HepG2 (cell line): Measurements from ENCODE around the gene GNRH2. TPM values are rescaled to one million over a fixed set of nuclear protein-coding genes. Genes with fewer than 3 reads are reported as not detected.
A peak's percentile ranks its signal among the peaks of the same experiment; 100 is the strongest.

Source experiments
- CCAR2 ChIP-seq: fragments of 200-400 bp; formaldehyde crosslinking; optimal IDR thresholded peaks from 2 replicates; pipeline ENCODE3; 2018; ENCODE audit warnings: low read depth, mild to moderate bottlenecking, low read length, moderate library complexity
- CHCHD3 ChIP-seq: sonication (generic); formaldehyde crosslinking; IDR thresholded peaks from 2 replicates; pipeline ENCODE4 v1.8.0; 2022; ENCODE audit warnings: mild to moderate bottlenecking, missing genetic modification reagents, moderate library complexity
- GLI4 ChIP-seq: sonication (generic); formaldehyde crosslinking; IDR thresholded peaks from 2 replicates; pipeline ENCODE4 v1.5.1; 2020; ENCODE audit warnings: missing genetic modification reagents, mild to moderate bottlenecking, moderate library complexity, borderline replicate concordance
- KDM3A ChIP-seq: IDR thresholded peaks from 2 replicates; pipeline ENCODE4 v1.6.1; 2018; ENCODE audit warnings: low read depth, missing compliant biosample characterization
- KLF13 ChIP-seq: sonication (generic); formaldehyde crosslinking; IDR thresholded peaks from 2 replicates; pipeline ENCODE4 v1.4.0; 2020; ENCODE audit warnings: mild to moderate bottlenecking, missing genetic modification reagents
- MAZ ChIP-seq, 2 experiments: sonication (generic) in 1 of 2; formaldehyde crosslinking in 1 of 2; IDR thresholded peaks; 2 replicates each; pipeline versions ENCODE4 v1.5.0 to v1.6.1; 2012 to 2020; ENCODE audit warnings: low read depth in 2 of 2, mild to moderate bottlenecking in 2 of 2, borderline replicate concordance in 1 of 2, improper control_type of control experiment in 1 of 2, low read length in 1 of 2, missing genetic modification reagents in 1 of 2, moderate library complexity in 1 of 2
- PHF20 ChIP-seq: sonication (generic); formaldehyde crosslinking; IDR thresholded peaks from 2 replicates; pipeline ENCODE4 v1.5.0; 2020; ENCODE audit warnings: mild to moderate bottlenecking, missing genetic modification reagents
- PHF21A ChIP-seq: sonication (generic); formaldehyde crosslinking; IDR thresholded peaks from 2 replicates; pipeline ENCODE4 v1.5.0; 2020; ENCODE audit warnings: mild to moderate bottlenecking, missing genetic modification reagents
- SOX5 ChIP-seq: IDR thresholded peaks from 2 replicates; pipeline ENCODE4 v1.6.1; 2016; ENCODE audit warnings: borderline replicate concordance
- SOX6 ChIP-seq, 2 experiments: fragments of 450-650 bp in 1 of 2; sonication (generic) in 1 of 2; formaldehyde crosslinking in 1 of 2; IDR thresholded peaks; 2 replicates each; pipeline versions ENCODE4 v1.4.0 to v1.6.1; 2017 to 2020; ENCODE audit warnings: antibody characterized with exemption in 1 of 2, mild to moderate bottlenecking in 1 of 2, missing genetic modification reagents in 1 of 2
- SRSF9 ChIP-seq: fragments of 200-400 bp; formaldehyde crosslinking; IDR thresholded peaks from 2 replicates; pipeline ENCODE4 v1.6.1; 2018; ENCODE audit warnings: borderline replicate concordance, mild to moderate bottlenecking, low read depth, low read length; ENCODE audit not compliant: insufficient read depth, poor library complexity, severe bottlenecking
- ZBTB7A ChIP-seq: sonication (generic); formaldehyde crosslinking; IDR thresholded peaks from 2 replicates; pipeline ENCODE4 v1.8.0; 2022; ENCODE audit warnings: mild to moderate bottlenecking, missing genetic modification reagents
- ZFP82 ChIP-seq: sonication (generic); formaldehyde crosslinking; IDR thresholded peaks from 2 replicates; pipeline ENCODE4 v1.5.1; 2020; ENCODE audit warnings: mild to moderate bottlenecking, missing genetic modification reagents, borderline replicate concordance
- ZNF263 ChIP-seq: sonication (generic); formaldehyde crosslinking; IDR thresholded peaks from 2 replicates; pipeline ENCODE4 v1.4.0; 2020; ENCODE audit warnings: missing genetic modification reagents
- ZNF34 ChIP-seq: sonication (generic); formaldehyde crosslinking; IDR thresholded peaks from 2 replicates; pipeline ENCODE4 v1.4.0; 2020; ENCODE audit warnings: mild to moderate bottlenecking, missing genetic modification reagents, borderline replicate concordance
- ZNF543 ChIP-seq: sonication (generic); formaldehyde crosslinking; IDR thresholded peaks from 2 replicates; pipeline ENCODE4 v1.4.0; 2020; ENCODE audit warnings: mild to moderate bottlenecking, missing genetic modification reagents
- ZNF546 ChIP-seq: sonication (generic); formaldehyde crosslinking; conservative IDR thresholded peaks from 2 replicates; pipeline ENCODE4 v1.8.1; 2023; ENCODE audit warnings: mild to moderate bottlenecking, missing genetic modification reagents
- ZNF563 ChIP-seq: sonication (generic); formaldehyde crosslinking; IDR thresholded peaks from 2 replicates; pipeline ENCODE4 v1.8.0; 2022; ENCODE audit warnings: mild to moderate bottlenecking, moderate library complexity, missing genetic modification reagents
- ZNF616 ChIP-seq: sonication (generic); formaldehyde crosslinking; IDR thresholded peaks from 2 replicates; pipeline ENCODE4 v1.5.0; 2020; ENCODE audit warnings: low read depth, mild to moderate bottlenecking, missing genetic modification reagents
- polyA plus RNA-seq, 8 experiments: library from polyadenylated mRNA; depleted of rRNA in 3 of 8; stranded (reverse) in 7 of 8; unstranded in 1 of 8; fragments of >200 nt; fragmentation: Illumina TruSeq in 4 of 8; extraction: Trizol in 4 of 8; gene quantifications; 2 replicates each; pipeline versions ENCODE4 v1.2.1 to v1.2.3, GENCODE V29; 2011 to 2016; ENCODE audit warnings: low read depth in 4 of 8, missing spikeins in 1 of 8, mixed read lengths in 1 of 8; ENCODE audit not compliant: insufficient read depth in 1 of 8
- total RNA-seq, 5 experiments: library from RNA; depleted of rRNA; stranded (reverse); fragments of >200 nt; fragmentation: Illumina TruSeq; extraction: Trizol; gene quantifications; 2 replicates each; pipeline ENCODE4 v1.2.3, GENCODE V29; 2016; ENCODE audit warnings: low read depth in 1 of 5
- TF ChIP-seq, protein P1 (sequence below): sonication (generic); formaldehyde crosslinking; IDR thresholded peaks from one replicate; pipeline ENCODE4 v1.5.1; 2020; ENCODE audit warnings: mild to moderate bottlenecking, missing genetic modification reagents; ENCODE audit errors: not compliant biosample characterization
- TF ChIP-seq, protein P2 (sequence below): sonication (generic); formaldehyde crosslinking; IDR thresholded peaks from 2 replicates; pipeline ENCODE4 v1.8.1; 2023; ENCODE audit warnings: mild to moderate bottlenecking, missing genetic modification reagents, borderline replicate concordance

GNRH2 gene
- total and polyA plus RNA-seq, 2 of the 13 experiments (the other 11 are each of a cell fraction or from before 2014, with no cell fraction given), result 0.28 TPM; not detected in 1

DNA sequence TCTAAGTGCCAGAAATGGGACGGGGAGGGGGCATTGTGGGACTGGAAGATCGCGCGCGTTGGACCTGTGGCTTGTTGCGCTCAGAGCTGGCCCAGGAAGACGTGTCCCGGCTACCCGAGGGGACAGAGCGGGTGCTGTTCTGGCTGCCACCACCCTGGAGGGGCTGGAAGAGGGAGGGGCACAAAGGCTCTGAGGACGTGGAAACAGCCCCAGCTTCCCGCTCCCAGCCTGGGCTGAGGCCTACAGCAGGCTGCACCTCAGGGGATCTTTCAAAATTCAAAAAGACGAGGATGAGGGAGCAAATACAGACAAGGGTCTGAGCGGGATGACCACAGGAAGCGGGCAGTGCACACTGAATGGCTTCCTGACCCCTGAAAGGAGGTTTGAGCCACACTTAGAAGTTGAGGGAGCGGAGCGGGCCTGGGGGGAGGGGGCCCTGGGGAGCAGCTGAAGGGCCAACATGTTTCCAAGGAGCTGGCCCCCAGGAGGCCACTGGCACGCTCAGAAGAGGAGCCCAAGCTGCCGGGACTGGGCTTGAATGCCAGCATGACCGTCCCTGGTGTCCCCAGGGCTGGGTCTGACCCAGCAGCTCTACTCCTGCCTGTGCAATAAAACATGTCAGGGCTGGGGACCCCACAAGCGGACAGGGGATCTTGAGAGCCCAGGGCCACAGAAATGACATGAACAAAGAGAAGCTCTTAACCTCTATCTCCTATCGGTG is 29.3 kb downstream of the GNRH2 start (continued):
- no peak for TF ChIP-seq ZNF34 (CRISPR knock-in tag)
- TF ChIP-seq ZNF616 (CRISPR knock-in tag), result no peak
- TF ChIP-seq PHF21A, result no peak
- TF ChIP-seq KDM3A (CRISPR knock-in tag), result no peak
- TF ChIP-seq KLF13, result peak; percentile 62; the same call in 1 of the 2 replicates
- no peak for TF ChIP-seq ZNF543 (CRISPR knock-in tag)
- TF ChIP-seq SRSF9, result no peak
- TF ChIP-seq ZNF563, result peak; percentile 33; the same call in 1 of the 2 replicates
- no peak for TF ChIP-seq CHCHD3 (CRISPR knock-in tag)
- TF ChIP-seq SOX6 (IDR thresholded peaks at IDR 0.05), result no peak
- TF ChIP-seq SOX6 (CRISPR knock-in tag; IDR thresholded peaks at IDR 0.05), result peak; percentile 23; the same call in 1 of the 2 replicates
- TF ChIP-seq, protein P1, sequence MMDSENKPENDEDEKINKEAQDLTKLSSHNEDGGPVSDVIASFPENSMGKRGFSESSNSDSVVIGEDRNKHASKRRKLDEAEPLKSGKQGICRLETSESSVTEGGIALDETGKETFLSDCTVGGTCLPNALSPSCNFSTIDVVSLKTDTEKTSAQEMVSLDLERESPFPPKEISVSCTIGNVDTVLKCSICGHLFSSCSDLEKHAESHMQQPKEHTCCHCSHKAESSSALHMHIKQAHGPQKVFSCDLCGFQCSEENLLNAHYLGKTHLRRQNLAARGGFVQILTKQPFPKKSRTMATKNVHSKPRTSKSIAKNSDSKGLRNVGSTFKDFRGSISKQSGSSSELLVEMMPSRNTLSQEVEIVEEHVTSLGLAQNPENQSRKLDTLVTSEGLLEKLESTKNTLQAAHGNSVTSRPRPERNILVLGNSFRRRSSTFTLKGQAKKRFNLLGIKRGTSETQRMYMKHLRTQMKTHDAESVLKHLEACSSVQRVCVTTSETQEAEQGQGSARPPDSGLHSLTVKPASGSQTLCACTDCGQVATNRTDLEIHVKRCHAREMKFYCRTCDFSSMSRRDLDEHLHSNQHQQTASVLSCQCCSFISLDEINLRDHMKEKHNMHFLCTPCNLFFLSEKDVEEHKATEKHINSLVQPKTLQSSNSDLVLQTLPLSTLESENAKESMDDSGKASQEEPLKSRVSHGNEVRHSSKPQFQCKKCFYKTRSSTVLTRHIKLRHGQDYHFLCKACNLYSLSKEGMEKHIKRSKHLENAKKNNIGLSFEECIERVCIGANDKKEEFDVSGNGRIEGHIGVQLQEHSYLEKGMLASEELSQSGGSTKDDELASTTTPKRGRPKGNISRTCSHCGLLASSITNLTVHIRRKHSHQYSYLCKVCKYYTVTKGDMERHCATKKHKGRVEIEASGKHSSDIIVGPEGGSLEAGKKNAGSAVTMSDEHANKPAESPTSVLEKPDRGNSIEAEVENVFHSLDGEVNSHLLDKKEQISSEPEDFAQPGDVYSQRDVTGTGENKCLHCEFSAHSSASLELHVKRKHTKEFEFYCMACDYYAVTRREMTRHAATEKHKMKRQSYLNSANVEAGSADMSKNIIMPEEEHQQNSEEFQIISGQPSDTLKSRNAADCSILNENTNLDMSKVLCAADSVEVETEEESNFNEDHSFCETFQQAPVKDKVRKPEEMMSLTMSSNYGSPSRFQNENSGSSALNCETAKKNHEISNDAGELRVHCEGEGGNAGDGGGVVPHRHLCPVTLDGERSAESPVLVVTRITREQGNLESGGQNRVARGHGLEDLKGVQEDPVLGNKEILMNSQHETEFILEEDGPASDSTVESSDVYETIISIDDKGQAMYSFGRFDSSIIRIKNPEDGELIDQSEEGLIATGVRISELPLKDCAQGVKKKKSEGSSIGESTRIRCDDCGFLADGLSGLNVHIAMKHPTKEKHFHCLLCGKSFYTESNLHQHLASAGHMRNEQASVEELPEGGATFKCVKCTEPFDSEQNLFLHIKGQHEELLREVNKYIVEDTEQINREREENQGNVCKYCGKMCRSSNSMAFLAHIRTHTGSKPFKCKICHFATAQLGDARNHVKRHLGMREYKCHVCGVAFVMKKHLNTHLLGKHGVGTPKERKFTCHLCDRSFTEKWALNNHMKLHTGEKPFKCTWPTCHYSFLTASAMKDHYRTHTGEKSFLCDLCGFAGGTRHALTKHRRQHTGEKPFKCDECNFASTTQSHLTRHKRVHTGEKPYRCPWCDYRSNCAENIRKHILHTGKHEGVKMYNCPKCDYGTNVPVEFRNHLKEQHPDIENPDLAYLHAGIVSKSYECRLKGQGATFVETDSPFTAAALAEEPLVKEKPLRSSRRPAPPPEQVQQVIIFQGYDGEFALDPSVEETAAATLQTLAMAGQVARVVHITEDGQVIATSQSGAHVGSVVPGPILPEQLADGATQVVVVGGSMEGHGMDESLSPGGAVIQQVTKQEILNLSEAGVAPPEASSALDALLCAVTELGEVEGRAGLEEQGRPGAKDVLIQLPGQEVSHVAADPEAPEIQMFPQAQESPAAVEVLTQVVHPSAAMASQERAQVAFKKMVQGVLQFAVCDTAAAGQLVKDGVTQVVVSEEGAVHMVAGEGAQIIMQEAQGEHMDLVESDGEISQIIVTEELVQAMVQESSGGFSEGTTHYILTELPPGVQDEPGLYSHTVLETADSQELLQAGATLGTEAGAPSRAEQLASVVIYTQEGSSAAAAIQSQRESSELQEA (CRISPR knock-in tag), result no peak
- no peak for TF ChIP-seq ZFP82
- TF ChIP-seq CCAR2, result no peak
- TF ChIP-seq, protein P2, sequence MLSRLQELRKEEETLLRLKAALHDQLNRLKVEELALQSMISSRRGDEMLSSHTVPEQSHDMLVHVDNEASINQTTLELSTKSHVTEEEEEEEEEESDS (CRISPR knock-in tag), result no peak
- TF ChIP-seq ZBTB7A, result no peak
- TF ChIP-seq ZNF263, result peak; percentile 18; the same call in 1 of the 2 replicates
- no peak for TF ChIP-seq SOX5 (CRISPR knock-in tag)
- TF ChIP-seq ZNF546 (CRISPR knock-in tag), result no peak
- TF ChIP-seq GLI4, result no peak
- no peak for TF ChIP-seq MAZ (IDR thresholded peaks at IDR 0.05; ENCODE audit: borderline replicate concordance, low read depth, low read length)
- TF ChIP-seq MAZ (CRISPR knock-in tag; IDR thresholded peaks at IDR 0.05; ENCODE audit: low read depth), result no peak
- TF ChIP-seq PHF20, result no peak
